Calu3 (cell line): ENCODE results near the gene EXD3. TPM values are rescaled to one million over a fixed set of nuclear protein-coding genes. Genes with fewer than 3 reads are reported as not detected.
A peak's percentile ranks its signal among the peaks of the same experiment; 100 is the strongest.

Experiments
- BruUV-seq: library from RNA; stranded (reverse); fragments of 400-500 nt; replicated peaks from 2 replicates; lab custom pipeline; 2021; lab: Mats Ljungman, UMichigan
- CTCF ChIA-PET: fragments of 300-600 bp; sonication (Branson Sonifier 250); formaldehyde crosslinking; loops from one replicate; lab custom pipeline; 2022; ENCODE audit warnings: antibody characterized with exemption; lab: Charles Lee
- DNase-seq: peaks from one replicate; pipeline ENCODE4 v3.0.0; 2022
- H3K27ac Mint-ChIP-seq: one replicate; pipeline ENCODE4 v1.8.0; 2022; ENCODE audit warnings: mixed read lengths; ENCODE audit not compliant: unreplicated experiment
- H3K27me3 Mint-ChIP-seq: one replicate; pipeline ENCODE4 v1.8.0; 2022; ENCODE audit warnings: mixed read lengths; ENCODE audit not compliant: unreplicated experiment
- H3K36me3 Mint-ChIP-seq: one replicate; pipeline ENCODE4 v1.8.0; 2022; ENCODE audit warnings: mild to moderate bottlenecking, moderate library complexity, mixed read lengths; ENCODE audit not compliant: insufficient read depth, unreplicated experiment
- H3K4me1 Mint-ChIP-seq: one replicate; pipeline ENCODE4 v1.8.0; 2022; ENCODE audit warnings: mild to moderate bottlenecking, low read depth, mixed read lengths; ENCODE audit not compliant: unreplicated experiment
- H3K4me3 Mint-ChIP-seq: one replicate; pipeline ENCODE4 v1.8.0; 2022; ENCODE audit warnings: mild to moderate bottlenecking, low read depth, moderate library complexity, mixed read lengths; ENCODE audit not compliant: unreplicated experiment
- H3K9me3 Mint-ChIP-seq: one replicate; pipeline ENCODE4 v1.8.0; 2022; ENCODE audit warnings: low read depth, mixed read lengths; ENCODE audit not compliant: unreplicated experiment
- intact Hi-C: fragments of 100-400 bp; cut with micrococcal nuclease; formaldehyde crosslinking; loops from one replicate; pipeline ENCODE4 v1.10.0; 2022; ENCODE audit not compliant: unreplicated experiment
- total RNA-seq: library from RNA; stranded (reverse); gene quantifications from 2 replicates; pipeline ENCODE4 v1.2.3, GENCODE V29; 2022
- TF ChIP-seq, protein P1 (sequence below): fragments of 200-600 bp; IDR thresholded peaks from one replicate; pipeline ENCODE4 v1.8.0; 2022; ENCODE audit warnings: antibody characterized with exemption; ENCODE audit not compliant: unreplicated experiment

Gene EXD3
- total RNA-seq, 1 experiment from 2014 or later, result 13.2 TPM

GRCh38 chr9:137299938-137300337, 123.0 kb downstream of the EXD3 start:
- Mint-ChIP-seq H3K27ac (peak overlapping the region; percentile 85), H3K36me3 (peaks cover 56% of the 10 kb centered on the region), H3K27me3 (no peaks in the 10 kb centered on the region), H3K4me3 (peak overlapping the region; percentile 81), H3K9me3 (no peaks in the 10 kb centered on the region), H3K4me1 (peaks cover 13% of the 10 kb centered on the region)
- TF ChIP-seq, protein P1, sequence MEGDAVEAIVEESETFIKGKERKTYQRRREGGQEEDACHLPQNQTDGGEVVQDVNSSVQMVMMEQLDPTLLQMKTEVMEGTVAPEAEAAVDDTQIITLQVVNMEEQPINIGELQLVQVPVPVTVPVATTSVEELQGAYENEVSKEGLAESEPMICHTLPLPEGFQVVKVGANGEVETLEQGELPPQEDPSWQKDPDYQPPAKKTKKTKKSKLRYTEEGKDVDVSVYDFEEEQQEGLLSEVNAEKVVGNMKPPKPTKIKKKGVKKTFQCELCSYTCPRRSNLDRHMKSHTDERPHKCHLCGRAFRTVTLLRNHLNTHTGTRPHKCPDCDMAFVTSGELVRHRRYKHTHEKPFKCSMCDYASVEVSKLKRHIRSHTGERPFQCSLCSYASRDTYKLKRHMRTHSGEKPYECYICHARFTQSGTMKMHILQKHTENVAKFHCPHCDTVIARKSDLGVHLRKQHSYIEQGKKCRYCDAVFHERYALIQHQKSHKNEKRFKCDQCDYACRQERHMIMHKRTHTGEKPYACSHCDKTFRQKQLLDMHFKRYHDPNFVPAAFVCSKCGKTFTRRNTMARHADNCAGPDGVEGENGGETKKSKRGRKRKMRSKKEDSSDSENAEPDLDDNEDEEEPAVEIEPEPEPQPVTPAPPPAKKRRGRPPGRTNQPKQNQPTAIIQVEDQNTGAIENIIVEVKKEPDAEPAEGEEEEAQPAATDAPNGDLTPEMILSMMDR, result no peak
- CTCF ChIA-PET, result no interaction called here
- TSS peak; percentile 86 for BruUV-seq
- intact Hi-C loops, result loop anchor here (10.0 kb wide), 1 partner anchor 115 kb away; no protein-coding TSS in a partner anchor
- no peak for DNase-seq

- intact Hi-C loops, result loop anchor here (10.0 kb wide), 1 partner anchor 116 kb away; no protein-coding TSS in a partner anchor
- no peak for DNase-seq
- TF ChIP-seq, protein P1, result no peak
- H3K27me3 Mint-ChIP-seq, result no peaks in the 10 kb centered on the region
- peak overlapping the region; percentile 81 for H3K4me3 Mint-ChIP-seq
- peaks cover 14% of the 10 kb centered on the region for H3K4me1 Mint-ChIP-seq
- no peaks in the 10 kb centered on the region for H3K9me3 Mint-ChIP-seq
- H3K36me3 Mint-ChIP-seq, result peaks cover 61% of the 10 kb centered on the region
- no peak overlapping the region for H3K27ac Mint-ChIP-seq
- BruUV-seq, result no TSS peak
- CTCF ChIA-PET, result interaction anchor here (0.8 kb wide), 1 partner anchor 12 kb away, joined by 3 read pairs; no protein-coding TSS in a partner anchor
Measured at GRCh38 chr9:137299203-137299565, 123.8 kb downstream of the EXD3 start.

DNA sequence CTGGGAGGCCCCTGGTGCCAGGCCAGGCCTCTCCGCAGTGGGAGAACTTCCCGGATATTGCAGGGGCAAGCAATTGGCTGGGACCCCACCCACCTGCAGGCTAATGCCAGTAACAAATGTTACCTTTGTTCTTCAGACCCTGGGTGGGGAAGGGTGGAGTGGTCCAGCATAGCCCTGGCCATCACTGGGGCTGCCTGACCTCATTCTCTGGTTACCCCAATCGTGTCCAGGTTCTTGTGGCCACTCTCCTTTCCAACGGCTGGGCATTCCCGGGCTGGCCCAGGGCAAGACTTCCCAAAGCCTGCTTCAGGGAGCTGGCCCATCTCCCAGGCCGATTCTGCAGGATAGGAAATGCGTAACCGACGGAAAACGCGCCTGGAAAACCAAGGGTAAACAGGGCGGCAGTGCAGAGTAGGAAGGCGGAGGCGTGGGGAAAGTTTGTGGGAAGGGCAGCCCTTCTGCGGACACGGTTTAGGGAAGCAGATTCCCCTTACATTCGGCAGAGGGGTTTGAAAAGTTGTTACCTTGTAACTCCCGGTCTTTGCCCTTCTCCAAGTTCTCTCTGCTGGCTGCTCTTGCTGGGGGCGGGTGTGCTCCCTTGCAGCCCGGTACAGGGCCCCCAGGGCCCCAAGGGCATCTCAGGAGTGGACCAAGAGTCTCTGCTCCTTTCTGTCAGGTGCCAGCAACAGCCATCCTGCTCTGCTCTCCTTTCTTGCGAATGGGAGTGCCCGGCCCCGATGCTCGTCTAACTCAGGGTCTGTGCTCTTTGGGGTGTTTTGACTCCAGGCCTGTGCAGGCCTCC, 124.4 kb downstream of the EXD3 start:
- no peak for DNase-seq
- peak overlapping the region; percentile 81 for H3K4me3 Mint-ChIP-seq
- H3K27me3 Mint-ChIP-seq, result no peaks in the 10 kb centered on the region
- peaks cover 20% of the 10 kb centered on the region for H3K4me1 Mint-ChIP-seq
- TF ChIP-seq, protein P1, result no peak
- H3K36me3 Mint-ChIP-seq, result peaks cover 67% of the 10 kb centered on the region
- intact Hi-C loops, result loop anchor here (10.0 kb wide), 1 partner anchor 116 kb away; no protein-coding TSS in a partner anchor
- TSS peak; percentile 36 for BruUV-seq
- CTCF ChIA-PET, result interaction anchor here (0.8 kb wide), 1 partner anchor 13 kb away, joined by 3 read pairs; no protein-coding TSS in a partner anchor
- H3K27ac Mint-ChIP-seq, result peak overlapping the region; percentile 30
- H3K9me3 Mint-ChIP-seq, result no peaks in the 10 kb centered on the region

- H3K4me3 Mint-ChIP-seq, result peak overlapping the region; percentile 81
- peak; percentile 58 for DNase-seq
- intact Hi-C loops, result loop anchor here (10.0 kb wide), 1 partner anchor 117 kb away; no protein-coding TSS in a partner anchor
- H3K4me1 Mint-ChIP-seq, result peaks cover 26% of the 10 kb centered on the region
- no peaks in the 10 kb centered on the region for H3K27me3 Mint-ChIP-seq
- H3K9me3 Mint-ChIP-seq, result no peaks in the 10 kb centered on the region
- no TSS peak for BruUV-seq
- TF ChIP-seq, protein P1, result no peak
- H3K27ac Mint-ChIP-seq, result peak overlapping the region; percentile 30
- H3K36me3 Mint-ChIP-seq, result peaks cover 73% of the 10 kb centered on the region
- CTCF ChIA-PET, result no interaction called here
Measured at GRCh38 chr9:137297966-137298365, 125.0 kb downstream of the EXD3 start.
